Hippocampal formation (tissue), 2 donors: Measurements from ENCODE around the gene LYRM1.

ENCODE experiments used
- DNase-seq, 2 donors: peaks; one replicate each; lab custom pipeline; 2025; lab: John Stamatoyannopoulos, UW

Gene LYRM1

GRCh38 chr16:20871941-20872815 lies 28.4 kb upstream of the LYRM1 start:
- DNase-seq = no peak

DNA sequence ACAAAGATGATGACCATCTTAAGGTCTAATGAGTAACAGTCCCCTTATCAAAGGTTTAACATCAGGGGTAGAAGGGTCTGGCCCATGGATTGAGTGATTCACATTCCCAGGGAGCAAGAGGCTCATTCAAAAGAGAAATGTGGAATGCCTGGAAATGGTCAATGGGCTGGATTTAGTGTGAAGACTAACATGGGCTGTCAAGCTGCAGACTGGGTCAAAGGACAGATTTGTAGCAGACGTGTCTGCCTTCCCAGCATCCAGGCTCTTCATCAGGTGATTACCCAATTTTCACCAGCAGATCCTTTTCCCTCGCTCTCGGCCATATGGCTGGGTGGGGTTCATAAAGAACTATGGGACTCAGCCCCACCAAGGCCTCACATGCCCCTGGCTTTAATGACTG lies 27.2 kb upstream of the LYRM1 start:
- DNase-seq = no peak

GRCh38 chr16:20874088-20874581 lies 26.4 kb upstream of the LYRM1 start:
- no peak for DNase-seq

- DNase-seq = no peak
Measured at GRCh38 chr16:20875355-20875650, 25.3 kb upstream of the LYRM1 start.

DNA sequence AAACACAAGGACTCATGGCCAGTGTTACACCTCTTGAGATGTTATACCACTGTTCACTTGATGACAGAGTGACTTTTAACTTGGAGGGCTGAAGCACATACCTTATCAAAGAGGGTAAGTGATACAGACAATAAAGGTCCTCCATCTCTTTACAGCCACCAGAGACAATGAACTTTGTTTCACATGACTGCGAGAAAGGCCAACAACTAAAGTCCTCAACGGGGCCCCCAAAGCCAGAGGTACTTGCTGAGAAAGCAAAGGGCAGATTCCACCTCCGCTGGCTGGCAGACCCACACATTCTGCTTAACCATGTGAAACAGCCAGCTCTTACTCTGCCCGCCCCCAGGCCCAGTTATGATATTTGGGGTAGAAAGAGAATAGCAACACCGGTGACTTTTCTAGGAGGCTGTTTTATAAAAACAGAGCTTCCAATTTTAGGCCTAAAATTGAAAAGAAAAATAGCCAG lies 21.9 kb upstream of the LYRM1 start:
- no peak for DNase-seq

- no peak for DNase-seq
Measured at GRCh38 chr16:20879175-20880040, 21.2 kb upstream of the LYRM1 start.

- DNase-seq = no peak
Measured at GRCh38 chr16:20880867-20881502, 19.6 kb upstream of the LYRM1 start.

DNA sequence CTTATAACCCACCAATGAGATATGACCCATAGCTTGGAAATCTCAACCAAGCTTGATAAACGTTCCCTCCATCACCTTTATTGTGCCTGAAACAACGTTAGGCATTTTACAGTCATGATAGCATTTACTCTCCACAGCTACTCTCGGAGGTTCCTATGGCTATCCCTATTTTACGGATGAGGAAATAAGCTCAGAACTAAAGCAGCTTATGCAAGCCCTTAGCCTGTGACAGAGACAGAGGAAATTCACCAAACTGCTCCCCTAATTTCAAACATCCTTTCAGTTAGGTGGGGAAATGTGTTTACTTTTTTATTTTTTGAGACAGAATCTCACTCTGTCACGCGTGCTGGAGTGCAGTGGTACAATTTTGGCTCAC lies 19.1 kb upstream of the LYRM1 start:
- DNase-seq = no peak

GRCh38 chr16:20883554-20884239 lies 16.9 kb upstream of the LYRM1 start:
- no peak for DNase-seq

DNA sequence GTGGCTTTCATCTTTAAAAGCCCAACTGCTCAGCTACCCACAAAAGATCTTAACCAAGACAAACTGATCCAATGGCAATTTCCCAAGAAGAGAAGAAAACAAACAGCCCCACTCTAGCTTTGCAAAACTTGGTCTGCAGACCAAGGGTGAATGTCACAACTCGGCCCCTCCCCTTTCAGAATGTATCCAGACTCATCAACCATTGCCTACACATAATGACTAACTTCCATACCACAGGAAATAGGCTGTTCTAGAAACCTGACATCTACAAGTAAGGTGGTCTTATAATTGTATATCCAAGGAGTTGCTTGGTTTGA lies 16.4 kb upstream of the LYRM1 start:
- DNase-seq = no peak

DNA sequence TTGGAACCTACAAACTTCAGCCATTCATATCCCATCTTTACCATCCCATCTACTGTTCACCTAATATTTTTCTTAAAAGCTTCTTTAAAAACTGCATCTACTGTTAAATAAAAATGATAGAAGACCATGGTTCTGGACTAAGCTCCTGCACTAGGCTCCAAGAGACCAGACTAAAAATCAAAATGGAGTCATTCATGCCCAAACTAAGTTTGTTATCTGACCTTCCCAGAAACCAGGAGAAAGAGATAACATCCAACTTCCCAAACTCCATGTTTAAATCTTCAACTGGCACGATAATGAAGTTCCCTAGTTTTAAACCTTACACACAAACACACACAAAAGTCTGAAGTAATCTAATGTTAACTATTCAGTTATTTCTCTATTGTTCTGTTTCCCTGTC lies 14.3 kb upstream of the LYRM1 start:
- DNase-seq = no peak

DNA sequence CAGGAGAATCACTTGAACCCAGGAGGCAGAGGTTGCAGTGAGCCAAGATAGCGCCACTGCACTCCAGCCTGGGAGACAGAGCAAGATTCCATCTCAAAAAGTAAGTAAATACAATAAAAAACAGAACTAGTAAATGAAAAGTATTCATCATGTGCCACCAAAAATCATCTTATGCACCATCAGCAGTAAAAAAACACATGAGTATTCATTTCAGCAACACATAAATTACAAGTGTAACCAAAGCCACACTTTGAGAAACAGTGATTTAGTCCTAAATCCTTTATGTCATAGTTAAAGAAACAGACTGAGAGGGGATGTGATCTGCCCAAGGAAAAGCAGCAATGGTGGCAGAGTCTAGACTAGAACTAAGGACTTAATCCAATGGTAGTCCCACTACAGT lies 13.4 kb upstream of the LYRM1 start:
- DNase-seq = no peak

DNA sequence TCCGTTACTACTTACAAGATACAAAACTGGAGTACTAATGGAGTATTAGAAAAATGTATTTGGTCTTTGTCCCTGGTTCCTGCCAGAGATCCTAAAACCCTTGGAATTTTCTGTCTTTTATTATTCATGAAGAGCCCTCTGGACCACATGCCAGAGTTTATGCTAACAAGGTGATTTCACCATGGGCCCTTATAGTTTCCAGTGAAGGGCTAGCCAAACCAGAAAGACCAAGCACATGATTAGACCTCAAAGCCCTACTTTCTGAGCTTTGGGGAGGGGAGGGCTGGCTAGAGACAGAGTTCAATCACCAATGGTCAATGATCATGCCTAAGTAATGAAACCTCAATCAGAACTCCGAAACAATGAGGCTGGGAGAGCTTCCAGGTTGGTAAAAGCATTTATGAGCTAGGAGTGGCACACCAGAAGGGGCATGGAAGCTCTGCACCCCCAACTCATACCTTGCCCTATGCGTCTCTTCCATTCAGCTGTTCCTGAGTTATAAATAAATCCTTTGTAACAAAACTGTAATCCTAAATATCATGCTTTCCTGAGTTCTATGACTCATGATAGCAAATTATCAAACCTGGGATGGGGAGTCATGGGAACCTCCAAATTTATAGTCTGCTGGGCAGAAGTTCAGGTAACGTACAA lies 10.8 kb upstream of the LYRM1 start:
- DNase-seq = no peak

DNA sequence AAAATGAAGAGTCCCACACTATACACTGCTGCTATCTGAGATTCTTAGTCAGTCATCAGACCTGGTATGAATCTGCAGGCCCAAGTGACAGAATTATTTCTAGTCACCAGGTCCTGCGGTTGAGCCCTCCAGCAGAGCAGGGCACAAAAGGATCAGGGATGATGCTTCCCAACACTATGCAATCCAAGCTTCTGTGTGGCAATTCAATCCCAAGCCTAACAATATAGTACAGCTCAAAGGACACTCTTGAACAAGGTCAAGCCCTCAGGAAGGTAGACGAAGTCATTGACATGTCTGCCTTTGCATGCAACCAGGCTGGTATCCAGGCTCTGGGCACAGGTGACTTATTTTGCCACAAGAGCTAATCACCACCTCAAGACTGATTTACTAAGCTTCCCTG lies 6.2 kb upstream of the LYRM1 start:
- DNase-seq = no peak

GRCh38 chr16:20897253-20897897 lies 3.2 kb upstream of the LYRM1 start:
- no peak for DNase-seq

- DNase-seq = no peak
Measured at GRCh38 chr16:20897922-20898321, 2.6 kb upstream of the LYRM1 start.

- no peak for DNase-seq
Measured at GRCh38 chr16:20899071-20899470, 1.5 kb upstream of the LYRM1 start.

DNA sequence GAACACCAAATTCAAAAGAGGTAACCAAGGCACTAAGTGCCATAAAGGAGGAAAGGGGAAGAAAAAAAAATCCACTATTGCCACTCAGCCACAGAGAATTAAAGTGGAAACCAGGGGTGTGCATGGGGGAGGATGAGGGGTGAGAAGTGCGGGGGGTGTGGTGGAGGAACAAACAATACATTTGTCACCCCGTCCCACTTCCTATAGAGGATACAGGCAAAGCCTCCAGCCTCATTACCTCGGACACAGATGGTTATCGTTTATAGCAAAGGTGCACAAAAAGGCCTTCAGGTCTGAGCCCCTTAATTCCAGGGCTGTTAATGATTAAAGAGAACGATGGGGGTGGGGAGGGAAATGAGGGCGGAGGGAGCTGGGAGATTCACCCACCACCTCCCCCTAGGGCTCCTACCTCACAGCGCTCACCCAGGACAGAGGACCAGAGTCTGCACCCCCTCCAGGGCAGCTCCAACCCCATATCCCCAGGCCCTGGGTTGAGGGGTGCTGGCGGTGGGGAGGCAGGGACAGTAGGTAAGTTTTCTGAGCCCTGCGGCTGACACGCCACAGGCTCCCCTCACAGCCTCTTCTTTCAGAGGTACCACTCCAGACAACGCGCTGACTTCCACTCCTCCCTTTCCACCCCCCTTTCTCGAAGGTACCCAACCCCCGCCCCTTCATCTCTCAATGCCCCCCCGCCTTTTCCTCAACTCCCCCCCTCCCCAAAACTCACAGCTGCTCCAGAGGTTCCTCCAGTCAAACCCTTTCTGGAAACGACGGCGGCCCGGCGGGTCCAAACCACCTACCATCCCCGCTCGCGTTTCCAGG lies 883 bp upstream of the LYRM1 start:
- no peak for DNase-seq

- DNase-seq = no peak
Measured at GRCh38 chr16:20901068-20901435, 481 bp downstream of the LYRM1 start.

DNA sequence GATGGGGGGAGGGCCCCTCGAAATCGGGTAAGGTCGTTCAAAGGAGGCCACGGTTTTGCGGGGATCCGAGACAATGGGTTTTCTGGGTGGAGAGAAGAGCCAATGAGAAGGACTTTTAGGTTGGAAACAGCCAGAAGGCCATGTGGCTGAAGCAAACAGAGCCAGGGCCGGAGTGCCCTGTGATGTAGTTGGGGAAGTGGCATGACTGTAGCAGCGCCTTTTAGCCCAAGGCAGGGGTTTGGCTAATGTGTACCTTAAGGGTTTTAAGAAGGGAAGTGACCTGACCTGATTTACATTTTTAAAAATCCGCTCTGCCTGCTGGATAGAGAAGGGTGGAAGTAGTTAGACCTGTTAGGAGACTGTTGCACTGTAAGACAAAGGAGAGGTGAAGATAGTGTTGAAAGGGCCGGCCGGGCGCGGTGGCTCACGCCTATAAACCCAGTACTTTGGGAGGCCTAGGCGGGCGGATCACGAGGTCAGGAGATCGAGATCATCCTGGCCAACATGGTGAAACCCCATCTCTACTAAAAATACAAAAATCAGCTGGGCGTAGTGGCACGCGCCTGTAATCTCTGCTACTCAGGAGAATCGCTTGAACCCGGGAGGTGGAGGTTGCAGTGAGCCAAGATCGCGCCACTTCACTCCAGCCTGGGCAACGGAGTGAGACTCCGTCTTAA lies 1.0 kb downstream of the LYRM1 start:
- peak in 1 of 2 donors; percentile 36 for DNase-seq
